ENCODE measurements around the gene KRTAP10-12.

The KRTAP10-12 gene

GRCh38 chr21:44704636-44705001, 7.6 kb downstream of the KRTAP10-12 start:
- H3K27ac ChIP-seq (ENCODE audit: low read depth in 2 of 2, low read length in 2 of 2), result no peak overlapping the region
- no peaks in the 10 kb centered on the region for H3K9me3 ChIP-seq (ENCODE audit: control insufficient read depth in 2 of 2, low read length in 2 of 2)
- H3K36me3 ChIP-seq (ENCODE audit: control insufficient read depth in 2 of 2, insufficient read depth in 2 of 2, low read length in 2 of 2), result no peaks in the 10 kb centered on the region
- no peaks in the 10 kb centered on the region for H3K4me1 ChIP-seq (ENCODE audit: control insufficient read depth in 2 of 2, insufficient read depth in 2 of 2, low read length in 2 of 2)
- H3K27me3 ChIP-seq (ENCODE audit: control insufficient read depth in 2 of 2, insufficient read depth in 2 of 2, low read length in 2 of 2), result peaks cover 27 to 58% of the 10 kb centered on the region in 2 donors
- no peak overlapping the region for H3K9ac ChIP-seq (ENCODE audit: low read depth in 1 of 2, low read length in 2 of 2)
- H3K4me3 ChIP-seq (ENCODE audit: low read length in 2 of 2), result no peak overlapping the region

DNA sequence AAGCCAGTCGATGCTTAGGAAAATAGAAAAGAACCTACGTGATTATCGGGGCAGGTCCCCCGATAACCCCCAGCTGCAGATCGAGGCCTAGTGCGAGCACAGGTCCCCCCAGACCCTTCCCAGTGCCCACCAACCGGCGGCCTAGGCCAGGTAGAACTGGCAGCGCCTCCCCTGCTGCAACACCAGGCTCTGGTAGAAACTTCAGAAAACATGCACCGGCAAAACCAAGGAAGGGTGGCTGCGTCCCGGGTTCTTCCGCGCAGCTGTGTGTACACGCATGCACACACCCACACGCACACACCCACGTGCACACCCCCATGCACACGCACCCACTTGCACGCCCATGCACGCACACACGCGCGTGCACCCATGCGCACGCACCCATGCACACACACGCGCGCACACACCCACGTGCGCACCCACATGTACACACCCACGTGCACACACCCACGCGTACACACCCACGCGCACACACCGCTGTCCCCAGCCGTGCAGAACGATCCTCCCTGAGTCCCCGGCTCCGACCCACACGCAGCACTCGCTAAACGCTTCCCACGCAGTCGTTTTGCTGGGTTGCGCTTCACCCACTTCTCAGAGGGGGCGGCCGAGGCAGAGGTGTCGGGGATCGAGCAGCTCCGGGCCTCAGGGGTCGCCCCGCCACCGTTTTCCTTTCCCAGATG, 9.2 kb downstream of the KRTAP10-12 start:
- H3K4me1 ChIP-seq (ENCODE audit: control insufficient read depth in 2 of 2, insufficient read depth in 2 of 2, low read length in 2 of 2), result no peaks in the 10 kb centered on the region
- no peaks in the 10 kb centered on the region for H3K9me3 ChIP-seq (ENCODE audit: control insufficient read depth in 2 of 2, low read length in 2 of 2)
- peaks cover 27 to 64% of the 10 kb centered on the region in 2 donors for H3K27me3 ChIP-seq (ENCODE audit: control insufficient read depth in 2 of 2, insufficient read depth in 2 of 2, low read length in 2 of 2)
- no peaks in the 10 kb centered on the region for H3K36me3 ChIP-seq (ENCODE audit: control insufficient read depth in 2 of 2, insufficient read depth in 2 of 2, low read length in 2 of 2)
- no peak overlapping the region for H3K27ac ChIP-seq (ENCODE audit: low read depth in 2 of 2, low read length in 2 of 2)
- H3K9ac ChIP-seq (ENCODE audit: low read depth in 1 of 2, low read length in 2 of 2), result no peak overlapping the region
- H3K4me3 ChIP-seq (ENCODE audit: low read length in 2 of 2), result no peak overlapping the region

DNA sequence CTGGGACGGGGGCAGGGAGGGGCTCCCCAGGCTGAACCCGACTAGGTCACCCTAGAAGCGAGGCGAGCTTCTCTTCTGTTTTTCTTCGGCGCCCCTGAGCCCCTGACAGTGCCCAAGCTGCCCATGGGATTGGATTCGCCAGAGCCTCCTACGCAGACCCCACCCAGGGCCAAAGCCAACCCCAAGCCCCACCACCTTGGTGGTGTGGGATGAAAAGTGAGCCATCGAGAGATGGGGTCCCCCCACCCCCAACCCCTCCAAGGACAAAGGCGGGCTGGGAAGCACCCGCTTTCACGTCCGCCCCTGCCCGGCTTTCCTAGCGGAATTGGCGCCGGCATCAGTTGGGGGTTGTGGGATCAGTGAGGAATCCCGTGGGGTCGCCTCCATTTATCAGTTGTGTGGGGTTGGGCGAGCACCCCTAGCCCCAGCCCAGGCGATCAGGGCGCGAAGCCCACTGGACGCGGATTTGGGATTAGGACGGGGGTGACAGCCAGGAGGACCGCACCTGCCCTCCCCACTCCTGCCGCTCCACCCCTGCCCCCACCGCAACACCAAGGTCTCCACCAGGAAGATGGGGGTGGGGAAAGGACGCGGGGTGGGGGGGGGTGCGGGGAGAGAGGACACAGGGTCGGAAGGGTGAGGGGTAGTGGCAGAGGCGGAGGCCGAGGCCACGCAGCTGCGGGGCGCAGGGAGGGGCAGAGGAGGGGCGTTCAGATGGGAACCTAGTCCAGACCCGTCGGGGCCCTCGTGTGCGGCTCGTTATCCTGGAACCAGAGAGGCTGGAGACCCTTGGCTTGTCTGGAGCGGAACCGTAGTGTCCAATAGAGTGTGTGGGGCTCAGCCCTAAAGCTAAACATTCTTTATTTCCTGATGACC, 10.0 kb downstream of the KRTAP10-12 start:
- H3K9ac ChIP-seq (ENCODE audit: low read depth in 1 of 2, low read length in 2 of 2), result no peak overlapping the region
- H3K9me3 ChIP-seq (ENCODE audit: control insufficient read depth in 2 of 2, low read length in 2 of 2), result no peaks in the 10 kb centered on the region
- H3K36me3 ChIP-seq (ENCODE audit: control insufficient read depth in 2 of 2, insufficient read depth in 2 of 2, low read length in 2 of 2), result no peaks in the 10 kb centered on the region
- H3K4me1 ChIP-seq (ENCODE audit: control insufficient read depth in 2 of 2, insufficient read depth in 2 of 2, low read length in 2 of 2), result no peaks in the 10 kb centered on the region
- H3K27me3 ChIP-seq (ENCODE audit: control insufficient read depth in 2 of 2, insufficient read depth in 2 of 2, low read length in 2 of 2), result peaks cover 30 to 68% of the 10 kb centered on the region in 2 donors
- no peak overlapping the region for H3K4me3 ChIP-seq (ENCODE audit: low read length in 2 of 2)
- no peak overlapping the region for H3K27ac ChIP-seq (ENCODE audit: low read depth in 2 of 2, low read length in 2 of 2)

DNA sequence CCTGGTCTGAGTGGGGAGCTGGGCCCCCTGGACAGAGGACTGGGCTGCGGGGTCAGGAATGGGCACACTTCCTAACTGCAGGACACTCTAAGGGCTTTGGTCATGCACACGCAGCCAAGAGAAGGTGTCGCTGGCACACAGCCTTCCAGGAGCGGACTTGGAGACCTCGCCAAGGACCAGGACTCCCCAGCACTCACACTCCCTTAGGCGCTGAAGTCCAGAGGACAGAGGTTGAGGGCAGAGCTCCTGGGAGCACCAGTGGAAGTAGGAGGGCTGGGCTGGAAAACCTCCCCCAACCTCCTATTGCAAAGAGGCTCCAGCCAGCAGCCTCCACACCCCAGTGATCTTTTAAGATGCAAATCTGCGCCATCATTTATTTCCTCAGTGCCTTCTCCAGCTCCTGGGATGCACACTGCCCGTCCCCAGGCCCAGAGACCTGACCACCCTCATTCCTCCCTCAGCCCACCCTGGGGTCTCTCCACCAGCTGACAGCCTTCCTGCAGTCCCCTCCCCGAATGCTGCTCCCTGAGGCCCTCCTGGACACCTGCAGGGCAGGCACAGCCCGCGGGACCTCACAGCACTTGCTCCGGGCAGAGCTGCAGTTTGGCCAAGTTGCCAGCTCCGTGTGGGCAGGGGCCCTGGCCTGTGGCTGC, 11.4 kb downstream of the KRTAP10-12 start:
- H3K4me1 ChIP-seq (ENCODE audit: control insufficient read depth in 2 of 2, insufficient read depth in 2 of 2, low read length in 2 of 2), result no peaks in the 10 kb centered on the region
- H3K36me3 ChIP-seq (ENCODE audit: control insufficient read depth in 2 of 2, insufficient read depth in 2 of 2, low read length in 2 of 2), result no peaks in the 10 kb centered on the region
- no peaks in the 10 kb centered on the region for H3K9me3 ChIP-seq (ENCODE audit: control insufficient read depth in 2 of 2, low read length in 2 of 2)
- no peak overlapping the region for H3K4me3 ChIP-seq (ENCODE audit: low read length in 2 of 2)
- no peak overlapping the region for H3K27ac ChIP-seq (ENCODE audit: low read depth in 2 of 2, low read length in 2 of 2)
- H3K27me3 ChIP-seq (ENCODE audit: control insufficient read depth in 2 of 2, insufficient read depth in 2 of 2, low read length in 2 of 2), result peaks cover 31 to 66% of the 10 kb centered on the region in 2 donors
- H3K9ac ChIP-seq (ENCODE audit: low read depth in 1 of 2, low read length in 2 of 2), result no peak overlapping the region

- Histone ChIP-seq H3K27ac (ENCODE audit: low read depth in 2 of 2, low read length in 2 of 2) (no peak overlapping the region), H3K36me3 (ENCODE audit: control insufficient read depth in 2 of 2, insufficient read depth in 2 of 2, low read length in 2 of 2) (no peaks in the 10 kb centered on the region), H3K9ac (ENCODE audit: low read depth in 1 of 2, low read length in 2 of 2) (no peak overlapping the region), H3K4me3 (ENCODE audit: low read length in 2 of 2) (no peak overlapping the region), H3K9me3 (ENCODE audit: control insufficient read depth in 2 of 2, low read length in 2 of 2) (no peaks in the 10 kb centered on the region), H3K4me1 (ENCODE audit: control insufficient read depth in 2 of 2, insufficient read depth in 2 of 2, low read length in 2 of 2) (no peaks in the 10 kb centered on the region), H3K27me3 (ENCODE audit: control insufficient read depth in 2 of 2, insufficient read depth in 2 of 2, low read length in 2 of 2) (peaks cover 35 to 66% of the 10 kb centered on the region in 2 donors)
Measured at GRCh38 chr21:44708866-44709425, 12.0 kb downstream of the KRTAP10-12 start.

- Histone ChIP-seq H3K27me3 (ENCODE audit: control insufficient read depth in 2 of 2, insufficient read depth in 2 of 2, low read length in 2 of 2) (peaks cover 39 to 68% of the 10 kb centered on the region in 2 donors), H3K4me3 (ENCODE audit: low read length in 2 of 2) (no peak overlapping the region), H3K9me3 (ENCODE audit: control insufficient read depth in 2 of 2, low read length in 2 of 2) (no peaks in the 10 kb centered on the region), H3K27ac (ENCODE audit: low read depth in 2 of 2, low read length in 2 of 2) (no peak overlapping the region), H3K4me1 (ENCODE audit: control insufficient read depth in 2 of 2, insufficient read depth in 2 of 2, low read length in 2 of 2) (no peaks in the 10 kb centered on the region), H3K36me3 (ENCODE audit: control insufficient read depth in 2 of 2, insufficient read depth in 2 of 2, low read length in 2 of 2) (no peaks in the 10 kb centered on the region), H3K9ac (ENCODE audit: low read depth in 1 of 2, low read length in 2 of 2) (no peak overlapping the region)
Measured at GRCh38 chr21:44709426-44710293, 12.7 kb downstream of the KRTAP10-12 start.

DNA sequence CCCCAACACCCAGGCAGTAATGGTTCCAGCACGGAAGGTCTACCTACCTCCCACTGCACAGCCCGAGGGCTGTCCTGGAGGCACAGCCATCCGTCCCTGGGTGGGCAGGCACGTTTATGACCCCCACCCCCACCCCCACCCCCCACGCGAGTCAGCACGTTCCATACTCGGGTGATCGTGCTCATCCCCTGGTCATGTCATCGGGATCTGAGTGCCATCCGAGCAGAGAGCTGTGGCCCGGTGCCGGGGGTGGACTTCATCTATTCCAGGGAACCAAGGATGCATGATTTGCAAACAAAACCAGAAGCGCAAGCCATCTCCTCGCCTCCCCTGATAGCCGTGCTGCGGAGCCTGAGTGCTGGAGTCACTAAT, 13.3 kb downstream of the KRTAP10-12 start:
- Histone ChIP-seq H3K27me3 (ENCODE audit: control insufficient read depth in 2 of 2, insufficient read depth in 2 of 2, low read length in 2 of 2) (peaks cover 39 to 72% of the 10 kb centered on the region in 2 donors), H3K4me1 (ENCODE audit: control insufficient read depth in 2 of 2, insufficient read depth in 2 of 2, low read length in 2 of 2) (no peaks in the 10 kb centered on the region), H3K36me3 (ENCODE audit: control insufficient read depth in 2 of 2, insufficient read depth in 2 of 2, low read length in 2 of 2) (no peaks in the 10 kb centered on the region), H3K9ac (ENCODE audit: low read depth in 1 of 2, low read length in 2 of 2) (no peak overlapping the region), H3K9me3 (ENCODE audit: control insufficient read depth in 2 of 2, low read length in 2 of 2) (no peaks in the 10 kb centered on the region), H3K4me3 (ENCODE audit: low read length in 2 of 2) (no peak overlapping the region), H3K27ac (ENCODE audit: low read depth in 2 of 2, low read length in 2 of 2) (no peak overlapping the region)

- Histone ChIP-seq H3K4me1 (ENCODE audit: control insufficient read depth in 2 of 2, insufficient read depth in 2 of 2, low read length in 2 of 2) (no peaks in the 10 kb centered on the region), H3K4me3 (ENCODE audit: low read length in 2 of 2) (no peak overlapping the region), H3K27ac (ENCODE audit: low read depth in 2 of 2, low read length in 2 of 2) (no peak overlapping the region), H3K9ac (ENCODE audit: low read depth in 1 of 2, low read length in 2 of 2) (no peak overlapping the region), H3K36me3 (ENCODE audit: control insufficient read depth in 2 of 2, insufficient read depth in 2 of 2, low read length in 2 of 2) (no peaks in the 10 kb centered on the region), H3K27me3 (ENCODE audit: control insufficient read depth in 2 of 2, insufficient read depth in 2 of 2, low read length in 2 of 2) (peaks cover 39 to 72% of the 10 kb centered on the region in 2 donors), H3K9me3 (ENCODE audit: control insufficient read depth in 2 of 2, low read length in 2 of 2) (no peaks in the 10 kb centered on the region)
Measured at GRCh38 chr21:44710756-44711326, 13.9 kb downstream of the KRTAP10-12 start.
